Progenitor cell of endocrine pancreas (in vitro differentiated cells): ENCODE results near the gene ARHGEF26. TPM values are rescaled to one million over a fixed set of nuclear protein-coding genes. Genes with fewer than 3 reads are reported as not detected.

Experiments
- DNase-seq: peaks from one replicate; pipeline ENCODE4 v3.0.0; 2021; ENCODE audit warnings: low spot score; ENCODE audit not compliant: unreplicated experiment
- H3K27ac Mint-ChIP-seq: 2 replicates; pipeline ENCODE4 v1.8.0; 2021; ENCODE audit warnings: mild to moderate bottlenecking, moderate library complexity, mixed read lengths
- H3K27me3 Mint-ChIP-seq: 2 replicates; pipeline ENCODE4 v1.8.0; 2021; ENCODE audit warnings: mixed read lengths
- H3K36me3 Mint-ChIP-seq: 2 replicates; pipeline ENCODE4 v1.8.0; 2022; ENCODE audit warnings: mixed read lengths; ENCODE audit not compliant: insufficient read depth
- H3K4me1 Mint-ChIP-seq: 2 replicates; pipeline ENCODE4 v1.8.0; 2021; ENCODE audit warnings: low read depth, mixed read lengths
- H3K4me3 Mint-ChIP-seq: 2 replicates; pipeline ENCODE4 v1.8.0; 2021; ENCODE audit warnings: low read depth, mild to moderate bottlenecking, moderate library complexity, mixed read lengths
- H3K9me3 Mint-ChIP-seq: 2 replicates; pipeline ENCODE4 v1.8.0; 2021; ENCODE audit warnings: low read depth, mixed read lengths
- CTCF ChIP-seq: fragments of 200-600 bp; sonication (generic); IDR thresholded peaks from one replicate; pipeline ENCODE4 v1.5.0; 2021; ENCODE audit warnings: antibody characterized with exemption, mild to moderate bottlenecking; ENCODE audit not compliant: unreplicated experiment
- total RNA-seq: library from RNA; stranded (reverse); gene quantifications from 2 replicates; pipeline ENCODE4 v1.2.1, GENCODE V29; 2021

ARHGEF26 gene
- total RNA-seq, 1 donor from 2014 or later, result 10.0 TPM

GRCh38 chr3:154228561-154229216 lies 107.5 kb downstream of the ARHGEF26 start:
- no peak for TF ChIP-seq CTCF
- Mint-ChIP-seq H3K27ac (no peak overlapping the region), H3K4me3 (no peak overlapping the region), H3K36me3 (no peaks in the 10 kb centered on the region), H3K4me1 (peaks cover 4% of the 10 kb centered on the region), H3K9me3 (no peaks in the 10 kb centered on the region), H3K27me3 (no peaks in the 10 kb centered on the region)
- DNase-seq, result no peak

DNA sequence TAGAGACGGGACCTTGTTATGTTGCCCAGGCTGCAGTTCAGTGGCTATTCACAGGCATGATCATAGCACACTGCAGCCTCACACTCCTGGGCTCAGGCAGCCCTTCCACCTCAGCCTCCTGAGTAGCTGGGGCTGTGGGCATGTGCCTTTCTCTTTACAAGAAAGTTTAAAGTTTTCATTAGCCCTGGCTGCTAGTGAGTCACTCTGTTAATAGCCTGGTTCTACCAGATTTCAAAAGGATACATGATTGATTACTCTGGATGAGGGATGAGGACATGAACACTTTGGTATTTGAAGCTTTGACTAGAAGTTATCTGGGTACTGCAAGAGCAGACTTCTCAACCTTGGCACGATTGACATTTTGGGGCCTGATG lies 108.0 kb downstream of the ARHGEF26 start:
- DNase-seq, result no peak
- H3K4me3 Mint-ChIP-seq, result no peak overlapping the region
- no peak overlapping the region for H3K27ac Mint-ChIP-seq

GRCh38 chr3:154235330-154235729 lies 114.1 kb downstream of the ARHGEF26 start:
- no peaks in the 10 kb centered on the region for H3K4me1 Mint-ChIP-seq
- no peaks in the 10 kb centered on the region for H3K9me3 Mint-ChIP-seq
- no peak overlapping the region for H3K27ac Mint-ChIP-seq
- peaks cover 9% of the 10 kb centered on the region for H3K36me3 Mint-ChIP-seq
- TF ChIP-seq CTCF, result no peak
- no peak for DNase-seq
- H3K27me3 Mint-ChIP-seq, result no peaks in the 10 kb centered on the region
- no peak overlapping the region for H3K4me3 Mint-ChIP-seq

More for the DNA sequence above, 108.0 kb downstream of the ARHGEF26 start:
- Mint-ChIP-seq H3K4me1 (peaks cover 4% of the 10 kb centered on the region), H3K9me3 (no peaks in the 10 kb centered on the region), H3K27me3 (no peaks in the 10 kb centered on the region), H3K36me3 (peaks cover under 1% of the 10 kb centered on the region)
- TF ChIP-seq CTCF, result no peak

DNA sequence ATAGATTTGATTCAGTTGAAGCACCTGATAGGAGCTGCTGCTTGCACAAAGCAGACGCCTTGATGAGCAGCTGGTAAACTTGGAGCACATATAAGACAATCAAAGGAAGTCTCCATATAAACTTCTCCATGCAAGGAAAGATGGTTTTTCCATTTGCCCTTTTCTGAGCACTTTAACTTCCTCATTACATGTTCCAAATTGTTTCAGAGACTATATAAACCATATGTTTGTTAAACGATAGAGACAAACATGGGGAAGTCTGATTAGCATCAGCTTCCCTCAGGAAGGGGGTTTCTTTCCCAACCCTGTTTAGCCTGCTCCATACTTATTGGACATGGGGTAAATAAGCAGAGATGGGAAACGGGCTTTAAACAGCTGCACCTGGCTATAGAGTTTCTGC lies 115.1 kb downstream of the ARHGEF26 start:
- no peak for TF ChIP-seq CTCF
- H3K27me3 Mint-ChIP-seq, result no peaks in the 10 kb centered on the region
- no peak for DNase-seq
- H3K4me3 Mint-ChIP-seq, result no peak overlapping the region
- H3K36me3 Mint-ChIP-seq, result peaks cover 14% of the 10 kb centered on the region
- H3K4me1 Mint-ChIP-seq, result no peaks in the 10 kb centered on the region
- no peak overlapping the region for H3K27ac Mint-ChIP-seq
- no peaks in the 10 kb centered on the region for H3K9me3 Mint-ChIP-seq

DNA sequence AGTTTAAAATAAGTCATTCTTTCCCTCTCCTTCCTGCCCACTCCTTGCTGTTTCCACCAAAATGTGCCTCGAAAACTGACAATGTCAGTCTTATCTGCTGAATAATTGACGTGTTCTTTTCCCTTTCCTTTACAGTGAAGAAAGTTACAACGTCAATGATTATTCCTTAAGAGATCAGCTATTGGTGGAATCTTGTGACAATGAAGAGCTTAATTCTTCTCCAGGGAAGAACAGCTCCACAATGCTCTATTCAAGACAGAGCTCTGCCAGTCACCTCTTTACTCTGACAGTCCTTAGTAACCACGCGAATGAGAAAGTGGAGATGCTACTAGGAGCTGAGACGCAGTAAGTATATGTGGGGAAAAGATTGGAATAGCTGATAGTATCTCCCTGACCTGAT lies 119.0 kb downstream of the ARHGEF26 start:
- Mint-ChIP-seq H3K9me3 (no peaks in the 10 kb centered on the region), H3K27me3 (no peaks in the 10 kb centered on the region), H3K4me3 (no peak overlapping the region), H3K36me3 (peaks cover 15% of the 10 kb centered on the region), H3K27ac (no peak overlapping the region), H3K4me1 (peaks cover 9% of the 10 kb centered on the region)
- no peak for DNase-seq
- TF ChIP-seq CTCF, result no peak
